HK-2 (cell line): ENCODE data around the gene ARHGAP12.

ENCODE experiments used
- DNase-seq: peaks from one replicate; pipeline ENCODE4 v3.0.0-alpha.2; 2018; ENCODE audit not compliant: unreplicated experiment

The ARHGAP12 gene

GRCh38 chr10:31884386-31884785 lies 44.2 kb downstream of the ARHGAP12 start:
- DNase-seq: no peak

GRCh38 chr10:31883397-31883796 lies 45.2 kb downstream of the ARHGAP12 start:
- DNase-seq: no peak

- DNase-seq: no peak
These were observed 50.1 kb downstream of the ARHGAP12 start for GRCh38 chr10:31878486-31878885.

GRCh38 chr10:31876652-31877352 lies 51.8 kb downstream of the ARHGAP12 start:
- DNase-seq: no peak

GRCh38 chr10:31875608-31876007 lies 53.0 kb downstream of the ARHGAP12 start:
- DNase-seq: no peak

- no peak for DNase-seq
These were observed 54.9 kb downstream of the ARHGAP12 start for GRCh38 chr10:31873724-31874123.

GRCh38 chr10:31871266-31872065 lies 57.2 kb downstream of the ARHGAP12 start:
- no peak for DNase-seq

GRCh38 chr10:31867646-31868045 lies 61.0 kb downstream of the ARHGAP12 start:
- DNase-seq: no peak

- DNase-seq: no peak
These were observed 62.4 kb downstream of the ARHGAP12 start for GRCh38 chr10:31866118-31866670.

GRCh38 chr10:31864834-31865518 lies 63.7 kb downstream of the ARHGAP12 start:
- DNase-seq: no peak

- DNase-seq: no peak
These were observed 73.6 kb downstream of the ARHGAP12 start for GRCh38 chr10:31855033-31855432.

- no peak for DNase-seq
These were observed 75.0 kb downstream of the ARHGAP12 start for GRCh38 chr10:31853629-31854028.

GRCh38 chr10:31851216-31851615 lies 77.4 kb downstream of the ARHGAP12 start:
- no peak for DNase-seq

- no peak for DNase-seq
These were observed 81.1 kb downstream of the ARHGAP12 start for GRCh38 chr10:31847515-31847914.

- no peak for DNase-seq
These were observed 89.9 kb downstream of the ARHGAP12 start for GRCh38 chr10:31838709-31839108.

GRCh38 chr10:31838065-31838464 lies 90.6 kb downstream of the ARHGAP12 start:
- no peak for DNase-seq

- no peak for DNase-seq
These were observed 91.8 kb downstream of the ARHGAP12 start for GRCh38 chr10:31836569-31837406.

GRCh38 chr10:31833753-31834152 lies 94.9 kb downstream of the ARHGAP12 start:
- DNase-seq: no peak

- no peak for DNase-seq
These were observed 96.4 kb downstream of the ARHGAP12 start for GRCh38 chr10:31832261-31832660.

GRCh38 chr10:31830887-31831286 lies 97.7 kb downstream of the ARHGAP12 start:
- no peak for DNase-seq

GRCh38 chr10:31829776-31830175 lies 98.9 kb downstream of the ARHGAP12 start:
- no peak for DNase-seq
